Measurements from ENCODE around the gene CRLF2. TPM values are rescaled to one million over a fixed set of nuclear protein-coding genes. Genes with fewer than 3 reads are reported as not detected.

CRLF2 gene
- total and polyA plus RNA-seq, 2 of the 8 experiments (the other 6 are each of a cell fraction or from before 2014, with no cell fraction given): 0.06 TPM; not detected in 1

DNA sequence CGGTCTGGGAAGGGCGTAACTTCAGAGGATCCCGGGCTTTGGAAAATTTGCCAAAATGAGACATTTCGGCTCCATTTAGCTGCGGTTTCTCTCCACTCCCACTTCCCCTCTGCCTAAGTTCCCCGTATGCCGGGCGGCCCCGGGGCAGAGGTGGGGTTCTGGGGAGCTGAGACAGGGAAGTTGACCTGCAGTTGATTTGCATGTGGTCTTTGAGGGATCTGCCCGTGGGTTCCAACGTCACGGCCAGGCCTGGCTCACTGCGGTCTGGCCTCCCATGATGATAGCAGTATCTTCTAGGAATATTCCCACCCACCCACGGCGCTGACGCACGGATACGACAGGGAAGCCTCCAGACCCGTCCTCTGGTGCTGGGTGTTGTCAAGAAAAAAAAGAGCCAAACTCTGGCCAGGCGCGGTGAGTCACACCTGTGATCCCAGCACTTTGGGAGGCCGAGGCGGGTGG, 27.3 kb upstream of the CRLF2 start:
- Histone ChIP-seq H4K20me1 (replicated peaks in 1 of 2; ENCODE audit: control insufficient read depth in 1 of 2, insufficient read depth in 2 of 2, low read length in 2 of 2) (no peaks in the 10 kb centered on the region), H3K56ac (replicated peaks; ENCODE audit: insufficient read length, low read depth, low read length) (no peak overlapping the region), H3K23me2 (ENCODE audit: low read depth, low read length) (no peaks in the 10 kb centered on the region), H2AFZ (ENCODE audit: low read length) (no peak overlapping the region), H2BK5ac (ENCODE audit: low read depth, low read length) (no peak overlapping the region), H3K36me3 (ENCODE audit: control insufficient read depth in 2 of 4, insufficient read depth in 4 of 4, low read length in 3 of 4) (no peaks in the 10 kb centered on the region), H2BK15ac (ENCODE audit: low read length) (no peak overlapping the region), H3K27me3 (replicated peaks in 1 of 4; ENCODE audit: control insufficient read depth in 3 of 4, extremely low read depth in 1 of 4, insufficient read depth in 3 of 4, low read length in 3 of 4) (no peaks in the 10 kb centered on the region), H3K4me2 (ENCODE audit: insufficient read depth in 1 of 2, low read depth in 2 of 2, low read length in 2 of 2) (no peak overlapping the region), H2AK5ac (ENCODE audit: low read depth, low read length) (no peak overlapping the region), H4K5ac (ENCODE audit: insufficient read length, low read depth, low read length) (no peak overlapping the region), H3K9ac (replicated peaks in 1 of 4; ENCODE audit: extremely low read depth in 1 of 4, low read depth in 3 of 4, low read length in 3 of 4) (no peak overlapping the region), H3K27ac (ENCODE audit: low read depth, low read length) (no peak overlapping the region), H3K79me1 (ENCODE audit: low read depth, low read length) (no peaks in the 10 kb centered on the region), H3K4me1 (replicated peaks in 1 of 4; ENCODE audit: control insufficient read depth in 3 of 4, insufficient read depth in 4 of 4, low read length in 3 of 4) (peaks cover 0 to 4% (median under 1%) of the 10 kb centered on the region in 4 experiments; a peak in 2 of 7 replicates), H2BK20ac (ENCODE audit: low read length) (no peak overlapping the region), H3K23ac (ENCODE audit: insufficient read length) (no peak overlapping the region), H3K9me3 (ENCODE audit: insufficient read depth in 2 of 2, low read depth in 1 of 2, low read length in 1 of 2) (peaks cover 0 to 7% of the 10 kb centered on the region in 2 experiments; a peak in 1 of 4 replicates), H3K14ac (ENCODE audit: insufficient read length) (no peak overlapping the region), H3K4me3 (ENCODE audit: extremely low read depth in 1 of 4, insufficient read depth in 2 of 4, low read depth in 3 of 4, low read length in 4 of 4) (no peak overlapping the region), H3K18ac (ENCODE audit: extremely low read depth, low read length) (no peak overlapping the region), H2BK120ac (replicated peaks; ENCODE audit: low read depth, low read length) (no peak overlapping the region), H4K91ac (replicated peaks; ENCODE audit: insufficient read length, low read length) (no peak overlapping the region), H3K4ac (replicated peaks; ENCODE audit: insufficient read length, low read depth, low read length) (no peak overlapping the region), H3K79me2 (ENCODE audit: control insufficient read depth in 1 of 2, insufficient read depth in 2 of 2, low read length in 2 of 2) (no peaks in the 10 kb centered on the region), H2BK12ac (ENCODE audit: low read depth, low read length) (no peak overlapping the region), H4K8ac (ENCODE audit: extremely low read depth, insufficient read depth, low read length) (no peak overlapping the region)
- FAIRE-seq (no peak), DNase-seq (ENCODE audit: low read depth in 1 of 2, low spot score in 2 of 2) (no peak)
- ChIA-PET CTCF (ENCODE audit: partially characterized antibody) (no interaction called here), POLR2A (ENCODE audit: partially characterized antibody) (no interaction called here)
- TF ChIP-seq NANOG (IDR thresholded peaks at IDR 0.05; ENCODE audit: insufficient read depth, low read depth, low read length, poor library complexity, severe bottlenecking) (no peak), SAP30 (IDR thresholded peaks at IDR 0.05; ENCODE audit: insufficient read depth, insufficient replicate concordance, low read length) (no peak), TAF1 (IDR thresholded peaks at IDR 0.05; ENCODE audit: low read depth, low read length) (no peak)
- 92% methylated on average over 21 of the region's 23 CpGs; no CpG with 5 or more reads in 1 of the 2 experiments for WGBS, 2 experiments (ENCODE audit: extremely low coverage in 1 of 2, insufficient coverage in 1 of 2, insufficient read length in 1 of 2, insufficient replicate concordance in 2 of 2, low coverage in 1 of 2, low lambda C conversion rate in 2 of 2, missing lambda C conversion rate in 1 of 2)
